ENCODE measurements around the gene HIVEP3.

HIVEP3 gene

GRCh38 chr1:41913014-41913413 is 5.7 kb downstream of the HIVEP3 start:
- no peak overlapping the region for H3K4me3 ChIP-seq (ENCODE audit: low read length)
- no CpG with 5 or more reads among the region's 1 CpG for WGBS (ENCODE audit: insufficient coverage, insufficient read length)
- peaks cover 11% of the 10 kb centered on the region; the same call in 1 of the 2 replicates for H3K27me3 ChIP-seq (ENCODE audit: control insufficient read depth, insufficient read depth, low read length)
- no peak overlapping the region for H3K27ac ChIP-seq (ENCODE audit: low read length)
- H3K9me3 ChIP-seq (ENCODE audit: control insufficient read depth, insufficient read depth, low read length), result no peaks in the 10 kb centered on the region
- H3K4me1 ChIP-seq (ENCODE audit: control insufficient read depth, insufficient read depth, low read length), result no peaks in the 10 kb centered on the region
- no peaks in the 10 kb centered on the region for H3K36me3 ChIP-seq (ENCODE audit: control insufficient read depth, insufficient read depth, low read length)
- no peak for DNase-seq (ENCODE audit: low read depth, low spot score)

- WGBS (ENCODE audit: insufficient coverage, insufficient read length), result no CpG with 5 or more reads among the region's 3 CpGs
- H3K4me3 ChIP-seq (ENCODE audit: low read length), result no peak overlapping the region
- no peaks in the 10 kb centered on the region for H3K9me3 ChIP-seq (ENCODE audit: control insufficient read depth, insufficient read depth, low read length)
- no peak for DNase-seq (ENCODE audit: low read depth, low spot score)
- H3K4me1 ChIP-seq (ENCODE audit: control insufficient read depth, insufficient read depth, low read length), result peaks cover 2% of the 10 kb centered on the region; the same call in 1 of the 2 replicates
- H3K27me3 ChIP-seq (ENCODE audit: control insufficient read depth, insufficient read depth, low read length), result no peaks in the 10 kb centered on the region
- H3K27ac ChIP-seq (ENCODE audit: low read length), result no peak overlapping the region
- no peaks in the 10 kb centered on the region for H3K36me3 ChIP-seq (ENCODE audit: control insufficient read depth, insufficient read depth, low read length)
These were observed 10.3 kb downstream of the HIVEP3 start for GRCh38 chr1:41908288-41908895.

GRCh38 chr1:41907446-41907845 is 11.3 kb downstream of the HIVEP3 start:
- H3K36me3 ChIP-seq (ENCODE audit: control insufficient read depth, insufficient read depth, low read length), result no peaks in the 10 kb centered on the region
- no CpG with 5 or more reads among the region's 8 CpGs for WGBS (ENCODE audit: insufficient coverage, insufficient read length)
- no peak overlapping the region for H3K4me3 ChIP-seq (ENCODE audit: low read length)
- peaks cover 2% of the 10 kb centered on the region; the same call in 1 of the 2 replicates for H3K4me1 ChIP-seq (ENCODE audit: control insufficient read depth, insufficient read depth, low read length)
- H3K27me3 ChIP-seq (ENCODE audit: control insufficient read depth, insufficient read depth, low read length), result no peaks in the 10 kb centered on the region
- DNase-seq (ENCODE audit: low read depth, low spot score), result no peak
- no peaks in the 10 kb centered on the region for H3K9me3 ChIP-seq (ENCODE audit: control insufficient read depth, insufficient read depth, low read length)
- no peak overlapping the region for H3K27ac ChIP-seq (ENCODE audit: low read length)

- Histone ChIP-seq H3K27ac (ENCODE audit: low read length) (no peak overlapping the region), H3K27me3 (ENCODE audit: control insufficient read depth, insufficient read depth, low read length) (no peaks in the 10 kb centered on the region), H3K4me3 (ENCODE audit: low read length) (no peak overlapping the region), H3K4me1 (ENCODE audit: control insufficient read depth, insufficient read depth, low read length) (peaks cover 2% of the 10 kb centered on the region; the same call in 1 of the 2 replicates), H3K36me3 (ENCODE audit: control insufficient read depth, insufficient read depth, low read length) (no peaks in the 10 kb centered on the region), H3K9me3 (ENCODE audit: control insufficient read depth, insufficient read depth, low read length) (no peaks in the 10 kb centered on the region)
- no peak for DNase-seq (ENCODE audit: low read depth, low spot score)
- WGBS (ENCODE audit: insufficient coverage, insufficient read length), result no CpG with 5 or more reads among the region's 2 CpGs
These were observed 11.8 kb downstream of the HIVEP3 start for GRCh38 chr1:41906943-41907342.

GRCh38 chr1:41905093-41905675 is 13.5 kb downstream of the HIVEP3 start:
- WGBS (ENCODE audit: insufficient coverage, insufficient read length), result no CpG with 5 or more reads among the region's 1 CpG

GRCh38 chr1:41902664-41903063 is 16.1 kb downstream of the HIVEP3 start:
- Histone ChIP-seq H3K27me3 (ENCODE audit: control insufficient read depth, insufficient read depth, low read length) (no peaks in the 10 kb centered on the region), H3K4me3 (ENCODE audit: low read length) (no peak overlapping the region), H3K4me1 (ENCODE audit: control insufficient read depth, insufficient read depth, low read length) (peaks cover 3% of the 10 kb centered on the region), H3K27ac (ENCODE audit: low read length) (no peak overlapping the region), H3K9me3 (ENCODE audit: control insufficient read depth, insufficient read depth, low read length) (no peaks in the 10 kb centered on the region), H3K36me3 (ENCODE audit: control insufficient read depth, insufficient read depth, low read length) (no peaks in the 10 kb centered on the region)
- no peak for DNase-seq (ENCODE audit: low read depth, low spot score)
- no CpG with 5 or more reads among the region's 9 CpGs for WGBS (ENCODE audit: insufficient coverage, insufficient read length)

More at GRCh38 chr1:41905093-41905675, 13.5 kb downstream of the HIVEP3 start:
- Histone ChIP-seq H3K27me3 (ENCODE audit: control insufficient read depth, insufficient read depth, low read length) (no peaks in the 10 kb centered on the region), H3K4me3 (ENCODE audit: low read length) (no peak overlapping the region), H3K36me3 (ENCODE audit: control insufficient read depth, insufficient read depth, low read length) (no peaks in the 10 kb centered on the region), H3K4me1 (ENCODE audit: control insufficient read depth, insufficient read depth, low read length) (peaks cover 3% of the 10 kb centered on the region), H3K27ac (ENCODE audit: low read length) (no peak overlapping the region), H3K9me3 (ENCODE audit: control insufficient read depth, insufficient read depth, low read length) (no peaks in the 10 kb centered on the region)
- DNase-seq (ENCODE audit: low read depth, low spot score), result no peak

- no peak for DNase-seq (ENCODE audit: low read depth, low spot score)
- no peaks in the 10 kb centered on the region for H3K9me3 ChIP-seq (ENCODE audit: control insufficient read depth, insufficient read depth, low read length)
- WGBS (ENCODE audit: insufficient coverage, insufficient read length), result no CpG with 5 or more reads among the region's 3 CpGs
- H3K27me3 ChIP-seq (ENCODE audit: control insufficient read depth, insufficient read depth, low read length), result no peaks in the 10 kb centered on the region
- H3K36me3 ChIP-seq (ENCODE audit: control insufficient read depth, insufficient read depth, low read length), result no peaks in the 10 kb centered on the region
- H3K4me1 ChIP-seq (ENCODE audit: control insufficient read depth, insufficient read depth, low read length), result peaks cover 3% of the 10 kb centered on the region
- no peak overlapping the region for H3K27ac ChIP-seq (ENCODE audit: low read length)
- H3K4me3 ChIP-seq (ENCODE audit: low read length), result no peak overlapping the region
These were observed 16.6 kb downstream of the HIVEP3 start for GRCh38 chr1:41902159-41902577.

GRCh38 chr1:41901551-41901950 is 17.2 kb downstream of the HIVEP3 start:
- H3K27me3 ChIP-seq (ENCODE audit: control insufficient read depth, insufficient read depth, low read length), result no peaks in the 10 kb centered on the region
- no peaks in the 10 kb centered on the region for H3K36me3 ChIP-seq (ENCODE audit: control insufficient read depth, insufficient read depth, low read length)
- no peak overlapping the region for H3K27ac ChIP-seq (ENCODE audit: low read length)
- no peaks in the 10 kb centered on the region for H3K9me3 ChIP-seq (ENCODE audit: control insufficient read depth, insufficient read depth, low read length)
- WGBS (ENCODE audit: insufficient coverage, insufficient read length), result no CpG with 5 or more reads among the region's 3 CpGs
- no peak overlapping the region for H3K4me3 ChIP-seq (ENCODE audit: low read length)
- no peak for DNase-seq (ENCODE audit: low read depth, low spot score)
- H3K4me1 ChIP-seq (ENCODE audit: control insufficient read depth, insufficient read depth, low read length), result peaks cover 2% of the 10 kb centered on the region; the same call in 1 of the 2 replicates

- no CpG with 5 or more reads among the region's 9 CpGs for WGBS (ENCODE audit: insufficient coverage, insufficient read length)
- Histone ChIP-seq H3K27ac (ENCODE audit: low read length) (no peak overlapping the region), H3K4me1 (ENCODE audit: control insufficient read depth, insufficient read depth, low read length) (peaks cover 2% of the 10 kb centered on the region; the same call in 1 of the 2 replicates), H3K36me3 (ENCODE audit: control insufficient read depth, insufficient read depth, low read length) (no peaks in the 10 kb centered on the region), H3K9me3 (ENCODE audit: control insufficient read depth, insufficient read depth, low read length) (no peaks in the 10 kb centered on the region), H3K4me3 (ENCODE audit: low read length) (no peak overlapping the region), H3K27me3 (ENCODE audit: control insufficient read depth, insufficient read depth, low read length) (no peaks in the 10 kb centered on the region)
- no peak for DNase-seq (ENCODE audit: low read depth, low spot score)
These were observed 17.9 kb downstream of the HIVEP3 start for GRCh38 chr1:41900603-41901444.

- no CpG with 5 or more reads among the region's 6 CpGs for WGBS (ENCODE audit: insufficient coverage, insufficient read length)
- no peak overlapping the region for H3K27ac ChIP-seq (ENCODE audit: low read length)
- H3K9me3 ChIP-seq (ENCODE audit: control insufficient read depth, insufficient read depth, low read length), result no peaks in the 10 kb centered on the region
- no peak for DNase-seq (ENCODE audit: low read depth, low spot score)
- H3K36me3 ChIP-seq (ENCODE audit: control insufficient read depth, insufficient read depth, low read length), result no peaks in the 10 kb centered on the region
- no peaks in the 10 kb centered on the region for H3K27me3 ChIP-seq (ENCODE audit: control insufficient read depth, insufficient read depth, low read length)
- H3K4me3 ChIP-seq (ENCODE audit: low read length), result no peak overlapping the region
- H3K4me1 ChIP-seq (ENCODE audit: control insufficient read depth, insufficient read depth, low read length), result peaks cover 2% of the 10 kb centered on the region; the same call in 1 of the 2 replicates
These were observed 20.5 kb downstream of the HIVEP3 start for GRCh38 chr1:41898191-41898713.

Data from iPS DF 6.9 (cell line).